ENCODE results near the gene MTNR1B.

Gene MTNR1B

DNA sequence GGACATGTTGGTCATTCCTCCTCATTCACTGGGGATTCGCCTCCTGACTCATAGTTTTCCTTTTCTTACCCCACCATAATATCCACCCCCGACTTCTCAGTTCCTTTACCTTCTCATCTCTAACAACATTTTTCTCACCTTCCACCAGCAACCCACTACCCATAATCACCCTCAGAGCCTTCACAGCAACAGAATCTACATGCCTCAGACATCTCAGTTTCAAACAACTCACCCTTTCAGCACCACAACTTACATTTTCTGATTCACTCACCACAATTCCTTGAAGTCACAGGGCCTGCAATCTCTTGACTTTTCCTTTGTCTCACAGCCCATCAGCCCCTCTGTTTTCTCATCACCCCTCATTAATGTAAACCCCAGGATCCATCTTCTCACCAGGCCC lies 2.3 kb upstream of the MTNR1B start:
- Histone ChIP-seq H3K9me3 (replicated peaks in 1 of 2; ENCODE audit: control insufficient read depth in 2 of 2, insufficient read depth in 1 of 2, low read depth in 1 of 2, low read length in 2 of 2) (peaks cover 0 to 2% of the 10 kb centered on the region in 2 donors), H3K4ac (ENCODE audit: low read length) (no peak overlapping the region), H3K18ac (ENCODE audit: low read length) (no peak overlapping the region), H2AK5ac (ENCODE audit: low read depth, low read length) (no peak overlapping the region), H2AFZ (ENCODE audit: low read length) (no peak overlapping the region), H2BK15ac (ENCODE audit: low read length) (no peak overlapping the region), H3K79me1 (ENCODE audit: low read depth, low read length) (no peaks in the 10 kb centered on the region), H3K9ac (ENCODE audit: low read depth, low read length, poor library complexity) (no peak overlapping the region), H3K4me1 (ENCODE audit: control insufficient read depth in 2 of 2, insufficient read depth in 1 of 2, low read depth in 1 of 2, low read length in 2 of 2) (peaks cover 0 to 6% of the 10 kb centered on the region in 2 donors), H3K36me3 (replicated peaks in 1 of 2; ENCODE audit: control insufficient read depth in 2 of 2, insufficient read depth in 2 of 2, low read length in 2 of 2) (no peaks in the 10 kb centered on the region), H2BK12ac (ENCODE audit: low read length) (no peak overlapping the region), H3K27ac (replicated peaks; ENCODE audit: low read length) (no peak overlapping the region), H4K91ac (ENCODE audit: low read depth, low read length, poor library complexity) (no peak overlapping the region), H3K27me3 (ENCODE audit: control insufficient read depth in 3 of 3, insufficient read depth in 3 of 3, low read depth in 1 of 3, low read length in 3 of 3) (peaks cover 0 to 16% (median 7%) of the 10 kb centered on the region in 3 experiments), H2BK120ac (ENCODE audit: low read depth, low read length) (no peak overlapping the region), H4K8ac (ENCODE audit: low read depth, low read length) (no peak overlapping the region), H3K4me3 (ENCODE audit: low read length in 2 of 2) (no peak overlapping the region), H3K4me2 (ENCODE audit: insufficient read depth, low read length, poor library complexity, severe bottlenecking) (no peak overlapping the region), H3K23ac (ENCODE audit: low read depth, low read length, poor library complexity) (no peak overlapping the region), H2BK5ac (ENCODE audit: low read length) (no peak overlapping the region), H3K14ac (ENCODE audit: low read length) (no peak overlapping the region)
- WGBS, 2 donors (ENCODE audit: extremely low coverage in 2 of 2, insufficient read length in 2 of 2, insufficient replicate concordance in 1 of 2), result 100% methylated on average over 1 of the region's 2 CpGs
- no peak for DNase-seq (ENCODE audit: low spot score)

DNA sequence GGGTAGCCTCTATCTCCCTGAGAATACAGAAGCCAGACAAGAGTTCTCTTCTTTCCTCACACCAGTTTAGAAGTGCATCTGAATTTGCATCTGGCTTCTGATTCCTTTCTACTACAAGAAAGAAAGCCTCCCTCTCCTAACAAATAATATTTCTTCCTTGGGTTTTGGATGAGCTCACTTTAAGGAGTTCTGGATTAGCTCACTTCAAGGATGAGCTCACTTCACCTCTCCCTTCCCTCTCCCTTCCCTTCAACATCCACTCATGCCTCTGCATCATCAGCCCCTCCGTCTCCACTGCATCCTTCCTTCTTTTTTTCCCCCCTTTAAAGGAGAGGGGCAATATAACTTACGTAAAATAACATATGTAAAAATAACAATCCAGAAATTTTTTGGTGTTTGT lies 1.6 kb upstream of the MTNR1B start:
- no peak overlapping the region for H4K8ac ChIP-seq (ENCODE audit: low read depth, low read length)
- H3K4ac ChIP-seq (ENCODE audit: low read length), result no peak overlapping the region
- H3K36me3 ChIP-seq (replicated peaks in 1 of 2; ENCODE audit: control insufficient read depth in 2 of 2, insufficient read depth in 2 of 2, low read length in 2 of 2), result no peaks in the 10 kb centered on the region
- H3K9me3 ChIP-seq (replicated peaks in 1 of 2; ENCODE audit: control insufficient read depth in 2 of 2, insufficient read depth in 1 of 2, low read depth in 1 of 2, low read length in 2 of 2), result peaks cover 0 to 2% of the 10 kb centered on the region in 2 donors
- H2BK15ac ChIP-seq (ENCODE audit: low read length), result no peak overlapping the region
- H3K4me1 ChIP-seq (ENCODE audit: control insufficient read depth in 2 of 2, insufficient read depth in 1 of 2, low read depth in 1 of 2, low read length in 2 of 2), result peaks cover 0 to 6% of the 10 kb centered on the region in 2 donors
- no peak overlapping the region for H3K4me3 ChIP-seq (ENCODE audit: low read length in 2 of 2)
- no peak overlapping the region for H3K18ac ChIP-seq (ENCODE audit: low read length)
- H3K27ac ChIP-seq (replicated peaks; ENCODE audit: low read length), result no peak overlapping the region
- H2BK5ac ChIP-seq (ENCODE audit: low read length), result no peak overlapping the region
- H2BK120ac ChIP-seq (ENCODE audit: low read depth, low read length), result no peak overlapping the region
- no peak overlapping the region for H2AK5ac ChIP-seq (ENCODE audit: low read depth, low read length)
- no peak overlapping the region for H3K9ac ChIP-seq (ENCODE audit: low read depth, low read length, poor library complexity)
- no peak overlapping the region for H2BK12ac ChIP-seq (ENCODE audit: low read length)
- no peaks in the 10 kb centered on the region for H3K79me1 ChIP-seq (ENCODE audit: low read depth, low read length)
- peaks cover 0 to 16% (median 7%) of the 10 kb centered on the region in 3 experiments for H3K27me3 ChIP-seq (ENCODE audit: control insufficient read depth in 3 of 3, insufficient read depth in 3 of 3, low read depth in 1 of 3, low read length in 3 of 3)
- no peak for DNase-seq (ENCODE audit: low spot score)
- H4K91ac ChIP-seq (ENCODE audit: low read depth, low read length, poor library complexity), result no peak overlapping the region
- no peak overlapping the region for H3K14ac ChIP-seq (ENCODE audit: low read length)
- H2AFZ ChIP-seq (ENCODE audit: low read length), result no peak overlapping the region
- no peak overlapping the region for H3K23ac ChIP-seq (ENCODE audit: low read depth, low read length, poor library complexity)
- H3K4me2 ChIP-seq (ENCODE audit: insufficient read depth, low read length, poor library complexity, severe bottlenecking), result no peak overlapping the region
- no CpG with 5 or more reads among the region's 2 CpGs for WGBS, 2 donors (ENCODE audit: extremely low coverage in 2 of 2, insufficient read length in 2 of 2, insufficient replicate concordance in 1 of 2)

DNA sequence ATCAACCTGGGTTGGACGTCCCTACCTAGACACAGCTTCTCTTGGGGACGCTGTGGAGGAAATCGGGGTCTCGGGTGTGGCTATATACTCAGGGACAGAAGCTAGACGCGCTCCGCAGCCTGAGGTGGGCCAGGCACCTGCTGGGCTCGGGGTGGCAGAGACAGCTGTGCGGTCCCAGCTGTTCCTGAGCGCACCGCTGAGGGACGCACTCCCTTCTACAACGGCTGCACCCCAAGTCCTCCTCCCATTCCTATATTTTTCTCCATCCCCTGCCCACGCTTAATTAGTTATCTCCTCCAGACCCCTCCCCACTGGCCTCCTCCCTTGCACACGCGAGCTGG lies 188 bp upstream of the MTNR1B start:
- no peak overlapping the region for H2AFZ ChIP-seq (ENCODE audit: low read length)
- no CpG with 5 or more reads among the region's 16 CpGs for WGBS, 2 donors (ENCODE audit: extremely low coverage in 2 of 2, insufficient read length in 2 of 2, insufficient replicate concordance in 1 of 2)
- no peak overlapping the region for H2BK5ac ChIP-seq (ENCODE audit: low read length)
- no peaks in the 10 kb centered on the region for H3K36me3 ChIP-seq (replicated peaks in 1 of 2; ENCODE audit: control insufficient read depth in 2 of 2, insufficient read depth in 2 of 2, low read length in 2 of 2)
- peak overlapping the region; percentile 74 for H3K18ac ChIP-seq (ENCODE audit: low read length)
- H3K9me3 ChIP-seq (replicated peaks in 1 of 2; ENCODE audit: control insufficient read depth in 2 of 2, insufficient read depth in 1 of 2, low read depth in 1 of 2, low read length in 2 of 2), result peaks cover 0 to 2% of the 10 kb centered on the region in 2 donors
- H3K4me3 ChIP-seq (ENCODE audit: low read length in 2 of 2), result peak overlapping the region in 1 of 2 donors; percentile 66
- no peak overlapping the region for H3K27ac ChIP-seq (replicated peaks; ENCODE audit: low read length)
- DNase-seq (ENCODE audit: low spot score), result no peak
- H3K4ac ChIP-seq (ENCODE audit: low read length), result no peak overlapping the region
- H3K79me1 ChIP-seq (ENCODE audit: low read depth, low read length), result no peaks in the 10 kb centered on the region
- H3K9ac ChIP-seq (ENCODE audit: low read depth, low read length, poor library complexity), result peak overlapping the region; percentile 75
- H4K91ac ChIP-seq (ENCODE audit: low read depth, low read length, poor library complexity), result no peak overlapping the region
- H2BK12ac ChIP-seq (ENCODE audit: low read length), result peak overlapping the region; percentile 44
- no peak overlapping the region for H2BK120ac ChIP-seq (ENCODE audit: low read depth, low read length)
- H3K27me3 ChIP-seq (ENCODE audit: control insufficient read depth in 3 of 3, insufficient read depth in 3 of 3, low read depth in 1 of 3, low read length in 3 of 3), result peaks cover 0 to 16% (median 7%) of the 10 kb centered on the region in 3 experiments
- peak overlapping the region; percentile 6 for H3K23ac ChIP-seq (ENCODE audit: low read depth, low read length, poor library complexity)
- H4K8ac ChIP-seq (ENCODE audit: low read depth, low read length), result no peak overlapping the region
- H3K4me2 ChIP-seq (ENCODE audit: insufficient read depth, low read length, poor library complexity, severe bottlenecking), result peak overlapping the region; percentile 82
- peaks cover 0 to 6% of the 10 kb centered on the region in 2 donors for H3K4me1 ChIP-seq (ENCODE audit: control insufficient read depth in 2 of 2, insufficient read depth in 1 of 2, low read depth in 1 of 2, low read length in 2 of 2)
- no peak overlapping the region for H2AK5ac ChIP-seq (ENCODE audit: low read depth, low read length)
- no peak overlapping the region for H3K14ac ChIP-seq (ENCODE audit: low read length)
- H2BK15ac ChIP-seq (ENCODE audit: low read length), result no peak overlapping the region

DNA sequence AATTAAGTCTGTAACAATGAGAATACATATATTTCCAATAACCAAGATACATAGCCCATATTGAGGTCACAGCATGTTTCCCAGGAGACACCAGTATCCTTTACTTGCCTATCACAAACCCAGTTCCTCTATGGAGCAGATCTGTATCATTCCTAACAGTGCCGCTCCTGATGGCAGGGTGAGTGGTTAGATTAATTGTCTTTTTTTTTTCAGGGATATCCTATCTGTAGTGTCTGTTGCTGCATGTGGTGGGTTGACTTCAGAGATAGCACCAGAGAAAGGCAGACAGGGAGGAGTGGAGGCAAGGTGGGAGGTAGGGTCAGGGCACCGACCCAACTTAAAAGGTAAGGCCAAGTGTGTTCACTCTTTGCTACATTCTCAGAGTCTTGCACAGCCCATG lies 2.8 kb downstream of the MTNR1B start:
- H3K9ac ChIP-seq (ENCODE audit: low read depth, low read length, poor library complexity), result no peak overlapping the region
- H3K4me2 ChIP-seq (ENCODE audit: insufficient read depth, low read length, poor library complexity, severe bottlenecking), result no peak overlapping the region
- no CpG with 5 or more reads among the region's 2 CpGs for WGBS, 2 donors (ENCODE audit: extremely low coverage in 2 of 2, insufficient read length in 2 of 2, insufficient replicate concordance in 1 of 2)
- H2BK5ac ChIP-seq (ENCODE audit: low read length), result no peak overlapping the region
- no peak overlapping the region for H2BK12ac ChIP-seq (ENCODE audit: low read length)
- no peak overlapping the region for H4K91ac ChIP-seq (ENCODE audit: low read depth, low read length, poor library complexity)
- no peak overlapping the region for H3K4me3 ChIP-seq (ENCODE audit: low read length in 2 of 2)
- H3K4me1 ChIP-seq (ENCODE audit: control insufficient read depth in 2 of 2, insufficient read depth in 1 of 2, low read depth in 1 of 2, low read length in 2 of 2), result peaks cover 0 to 6% of the 10 kb centered on the region in 2 donors
- peak overlapping the region; percentile 49 for H3K18ac ChIP-seq (ENCODE audit: low read length)
- peaks cover 0 to 16% (median 7%) of the 10 kb centered on the region in 3 experiments for H3K27me3 ChIP-seq (ENCODE audit: control insufficient read depth in 3 of 3, insufficient read depth in 3 of 3, low read depth in 1 of 3, low read length in 3 of 3)
- H4K8ac ChIP-seq (ENCODE audit: low read depth, low read length), result no peak overlapping the region
- H3K27ac ChIP-seq (replicated peaks; ENCODE audit: low read length), result no peak overlapping the region
- no peak overlapping the region for H2AFZ ChIP-seq (ENCODE audit: low read length)
- no peak overlapping the region for H2BK15ac ChIP-seq (ENCODE audit: low read length)
- no peaks in the 10 kb centered on the region for H3K36me3 ChIP-seq (replicated peaks in 1 of 2; ENCODE audit: control insufficient read depth in 2 of 2, insufficient read depth in 2 of 2, low read length in 2 of 2)
- no peak for DNase-seq (ENCODE audit: low spot score)
- H2AK5ac ChIP-seq (ENCODE audit: low read depth, low read length), result no peak overlapping the region
- H2BK120ac ChIP-seq (ENCODE audit: low read depth, low read length), result no peak overlapping the region
- peaks cover 0 to 2% of the 10 kb centered on the region in 2 donors for H3K9me3 ChIP-seq (replicated peaks in 1 of 2; ENCODE audit: control insufficient read depth in 2 of 2, insufficient read depth in 1 of 2, low read depth in 1 of 2, low read length in 2 of 2)
- H3K4ac ChIP-seq (ENCODE audit: low read length), result no peak overlapping the region
- H3K14ac ChIP-seq (ENCODE audit: low read length), result peak overlapping the region; percentile 59
- no peak overlapping the region for H3K23ac ChIP-seq (ENCODE audit: low read depth, low read length, poor library complexity)
- H3K79me1 ChIP-seq (ENCODE audit: low read depth, low read length), result no peaks in the 10 kb centered on the region
